Colonic mucosa (tissue), 4 donors: ENCODE data around the gene RFTN2. TPM values are rescaled to one million over a fixed set of nuclear protein-coding genes. Genes with fewer than 3 reads are reported as not detected.
A peak's percentile ranks its signal among the peaks of the same experiment; 100 is the strongest.

Experiments used
- DNase-seq: peaks from one replicate; pipeline ENCODE4 v3.0.0-alpha.2; 2020
- H3K27ac ChIP-seq: fragments of 200-600 bp; one replicate; pipeline ENCODE4 v1.8.0; 2021
- H3K27me3 ChIP-seq: fragments of 200-600 bp; one replicate; pipeline ENCODE4 v1.8.0; 2021
- H3K36me3 ChIP-seq: fragments of 200-600 bp; one replicate; pipeline ENCODE4 v1.8.0; 2021
- H3K4me1 ChIP-seq: fragments of 200-600 bp; one replicate; pipeline ENCODE4 v1.8.0; 2021; ENCODE audit warnings: mild to moderate bottlenecking
- H3K4me3 ChIP-seq: fragments of 200-600 bp; one replicate; pipeline ENCODE4 v1.8.0; 2021
- H3K9ac ChIP-seq, 2 donors: one replicate each; pipeline ENCODE4 v1.7.0; 2013; ENCODE audit warnings: control low read depth in 2 of 2, low read depth in 2 of 2, low read length in 2 of 2
- H3K9me3 ChIP-seq: fragments of 200-600 bp; one replicate; pipeline ENCODE4 v1.8.0; 2021
- intact Hi-C: fragments of 100-400 bp; cut with DNase I; formaldehyde crosslinking; loops from one replicate; pipeline ENCODE4 v1.14.1; 2022
- total RNA-seq, 2 donors: library from RNA; stranded (reverse); fragmentation: NEBNext Ultra II Directional in 1 of 2; extraction: Animal tissue kit (Norgen Biotek cat#: 25700) in 1 of 2; gene quantifications; one replicate each; pipeline ENCODE4 v1.2.1, GENCODE V29; 2021
- TF ChIP-seq, protein P1 (sequence below): fragments of 200-600 bp; IDR thresholded peaks from one replicate; pipeline ENCODE4 v1.8.0; 2022; ENCODE audit warnings: antibody characterized with exemption, mild to moderate bottlenecking
- donor health status: healthy.
- donor health status: DM: no; HTN: no; CAD: no.
- donor health status: DM: no; HTN: no; CAD: no.

The RFTN2 gene
- total RNA-seq, 2 donors from 2014 or later: 0.49 to 2.2 TPM

GRCh38 chr2:197577446-197577845 lies 97.9 kb downstream of the RFTN2 start:
- H3K27me3 ChIP-seq: no peaks in the 10 kb centered on the region
- no peaks in the 10 kb centered on the region for H3K36me3 ChIP-seq
- H3K9ac ChIP-seq: no peak overlapping the region
- intact Hi-C loops: no loop called here
- DNase-seq: no peak
- H3K27ac ChIP-seq: no peak overlapping the region
- H3K4me3 ChIP-seq: no peak overlapping the region
- TF ChIP-seq, protein P1, sequence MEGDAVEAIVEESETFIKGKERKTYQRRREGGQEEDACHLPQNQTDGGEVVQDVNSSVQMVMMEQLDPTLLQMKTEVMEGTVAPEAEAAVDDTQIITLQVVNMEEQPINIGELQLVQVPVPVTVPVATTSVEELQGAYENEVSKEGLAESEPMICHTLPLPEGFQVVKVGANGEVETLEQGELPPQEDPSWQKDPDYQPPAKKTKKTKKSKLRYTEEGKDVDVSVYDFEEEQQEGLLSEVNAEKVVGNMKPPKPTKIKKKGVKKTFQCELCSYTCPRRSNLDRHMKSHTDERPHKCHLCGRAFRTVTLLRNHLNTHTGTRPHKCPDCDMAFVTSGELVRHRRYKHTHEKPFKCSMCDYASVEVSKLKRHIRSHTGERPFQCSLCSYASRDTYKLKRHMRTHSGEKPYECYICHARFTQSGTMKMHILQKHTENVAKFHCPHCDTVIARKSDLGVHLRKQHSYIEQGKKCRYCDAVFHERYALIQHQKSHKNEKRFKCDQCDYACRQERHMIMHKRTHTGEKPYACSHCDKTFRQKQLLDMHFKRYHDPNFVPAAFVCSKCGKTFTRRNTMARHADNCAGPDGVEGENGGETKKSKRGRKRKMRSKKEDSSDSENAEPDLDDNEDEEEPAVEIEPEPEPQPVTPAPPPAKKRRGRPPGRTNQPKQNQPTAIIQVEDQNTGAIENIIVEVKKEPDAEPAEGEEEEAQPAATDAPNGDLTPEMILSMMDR: no peak
- H3K9me3 ChIP-seq: no peaks in the 10 kb centered on the region
- no peaks in the 10 kb centered on the region for H3K4me1 ChIP-seq

DNA sequence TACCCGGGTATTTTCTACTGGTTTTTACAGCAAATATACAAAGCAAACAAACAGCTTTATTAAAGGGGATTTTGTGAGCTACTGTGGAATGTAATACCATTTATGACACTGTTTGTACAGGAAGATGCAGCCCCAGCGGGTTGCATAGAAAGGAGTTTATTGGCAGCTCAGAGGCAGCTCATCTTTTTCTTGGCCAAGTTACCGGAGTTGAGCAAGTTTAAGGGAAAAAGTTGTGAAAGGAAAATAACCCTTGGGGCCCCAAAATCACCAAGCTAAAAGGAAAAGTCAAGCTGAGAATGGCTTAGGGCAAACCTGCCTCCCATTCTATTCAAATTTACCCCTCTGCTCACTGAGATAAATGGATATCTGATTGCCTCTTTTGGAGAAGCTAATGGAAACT lies 98.8 kb downstream of the RFTN2 start:
- Histone ChIP-seq H3K27me3 (no peaks in the 10 kb centered on the region), H3K9me3 (no peaks in the 10 kb centered on the region), H3K9ac (no peak overlapping the region), H3K27ac (no peak overlapping the region), H3K36me3 (no peaks in the 10 kb centered on the region), H3K4me1 (no peaks in the 10 kb centered on the region), H3K4me3 (no peak overlapping the region)
- TF ChIP-seq, protein P1: no peak
- no peak for DNase-seq
- intact Hi-C loops: no loop called here

- TF ChIP-seq, protein P1: no peak
- no peak overlapping the region for H3K27ac ChIP-seq
- no peaks in the 10 kb centered on the region for H3K27me3 ChIP-seq
Measured at GRCh38 chr2:197575987-197576386, 99.4 kb downstream of the RFTN2 start.

DNA sequence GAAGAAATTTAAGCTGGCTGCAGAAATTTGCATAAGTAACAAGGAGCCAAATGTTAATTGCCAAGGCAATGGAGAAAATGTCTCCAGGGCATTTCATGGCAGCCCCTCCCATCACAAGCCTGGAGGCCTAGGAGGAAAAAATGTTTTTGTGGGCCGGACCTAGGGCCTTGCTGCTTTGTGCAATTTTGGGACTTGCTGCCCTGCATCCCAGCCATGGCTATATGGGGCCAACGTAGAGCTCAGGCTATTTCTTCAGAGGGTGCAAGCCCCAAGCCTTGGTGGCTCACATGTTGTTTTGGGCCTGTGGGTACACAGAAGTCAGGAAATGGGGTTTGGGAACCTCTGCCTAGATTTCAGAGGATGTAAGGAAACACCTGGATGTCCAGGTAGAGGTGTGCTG lies 101.8 kb downstream of the RFTN2 start:
- Histone ChIP-seq H3K9me3 (no peaks in the 10 kb centered on the region), H3K27ac (no peak overlapping the region), H3K27me3 (no peaks in the 10 kb centered on the region), H3K4me1 (no peaks in the 10 kb centered on the region), H3K9ac (no peak overlapping the region), H3K4me3 (no peak overlapping the region), H3K36me3 (no peaks in the 10 kb centered on the region)
- no peak for DNase-seq
- TF ChIP-seq, protein P1: no peak
- intact Hi-C loops: no loop called here

More at GRCh38 chr2:197575987-197576386, 99.4 kb downstream of the RFTN2 start:
- no peak overlapping the region for H3K9ac ChIP-seq
- intact Hi-C loops: no loop called here
- no peaks in the 10 kb centered on the region for H3K36me3 ChIP-seq
- H3K9me3 ChIP-seq: no peaks in the 10 kb centered on the region
- no peak for DNase-seq
- H3K4me1 ChIP-seq: no peaks in the 10 kb centered on the region
- H3K4me3 ChIP-seq: no peak overlapping the region

DNA sequence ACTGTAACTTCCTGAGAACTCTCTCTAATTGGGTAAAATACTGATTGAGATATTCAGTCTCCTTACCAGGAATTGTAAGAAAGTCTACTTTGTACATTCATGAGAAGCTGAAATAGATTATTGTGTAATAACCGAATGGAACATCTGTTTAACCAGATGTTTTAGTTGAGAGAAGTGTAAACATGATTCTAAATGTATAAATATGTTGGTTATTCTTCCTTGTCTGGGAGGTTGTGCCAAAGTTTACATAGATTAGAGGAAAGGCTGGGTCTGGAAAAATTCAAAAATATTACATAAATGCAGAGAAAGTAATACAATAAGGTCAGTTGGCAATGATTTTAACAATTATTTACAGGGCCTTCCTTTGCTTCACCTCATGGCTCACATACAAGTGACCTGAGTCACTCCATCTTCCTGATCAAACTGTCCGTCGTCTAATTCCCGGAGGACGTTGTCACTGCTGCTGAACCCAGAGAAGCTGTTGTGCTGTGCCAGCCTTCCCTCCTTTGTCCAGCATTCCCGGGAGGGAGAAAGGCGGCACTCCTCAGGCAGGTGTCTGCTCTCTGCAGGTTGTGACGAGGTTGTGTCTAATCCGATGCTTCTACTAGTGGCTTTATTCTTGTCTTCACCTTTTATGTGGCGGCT lies 103.6 kb downstream of the RFTN2 start:
- H3K9ac ChIP-seq: no peak overlapping the region
- no peaks in the 10 kb centered on the region for H3K27me3 ChIP-seq
- H3K27ac ChIP-seq: peak overlapping the region; percentile 15
- H3K4me1 ChIP-seq: no peaks in the 10 kb centered on the region
- DNase-seq: no peak
- intact Hi-C loops: no loop called here
- H3K4me3 ChIP-seq: no peak overlapping the region
- TF ChIP-seq, protein P1: no peak
- no peaks in the 10 kb centered on the region for H3K36me3 ChIP-seq
- H3K9me3 ChIP-seq: no peaks in the 10 kb centered on the region
